HG02885 (cell line): ENCODE data around the gene OSBPL5.

Source experiments
- ATAC-seq: cut with Tn5 transposase; IDR thresholded peaks from one replicate; pipeline ENCODE4 v1.9.1; 2021; ENCODE audit warnings: mild to moderate bottlenecking; ENCODE audit not compliant: unreplicated experiment, poor library complexity

Gene OSBPL5

GRCh38 chr11:3199537-3200295 lies 34.6 kb upstream of the OSBPL5 start:
- ATAC-seq, result no peak

GRCh38 chr11:3198815-3199214 lies 33.7 kb upstream of the OSBPL5 start:
- ATAC-seq, result no peak

GRCh38 chr11:3197878-3198528 lies 32.9 kb upstream of the OSBPL5 start:
- ATAC-seq, result no peak

GRCh38 chr11:3197044-3197695 lies 32.1 kb upstream of the OSBPL5 start:
- no peak for ATAC-seq

GRCh38 chr11:3196161-3197043 lies 31.3 kb upstream of the OSBPL5 start:
- no peak for ATAC-seq

GRCh38 chr11:3195251-3196160 lies 30.4 kb upstream of the OSBPL5 start:
- ATAC-seq, result no peak

GRCh38 chr11:3194016-3194816 lies 29.1 kb upstream of the OSBPL5 start:
- no peak for ATAC-seq

GRCh38 chr11:3193373-3194015 lies 28.4 kb upstream of the OSBPL5 start:
- ATAC-seq, result no peak

GRCh38 chr11:3192511-3193372 lies 27.6 kb upstream of the OSBPL5 start:
- no peak for ATAC-seq

- ATAC-seq, result no peak
These were observed 26.6 kb upstream of the OSBPL5 start for GRCh38 chr11:3191586-3192324.

GRCh38 chr11:3190600-3190999 lies 25.5 kb upstream of the OSBPL5 start:
- no peak for ATAC-seq

GRCh38 chr11:3189886-3190583 lies 24.9 kb upstream of the OSBPL5 start:
- ATAC-seq, result no peak

GRCh38 chr11:3189196-3189843 lies 24.2 kb upstream of the OSBPL5 start:
- ATAC-seq, result no peak

- no peak for ATAC-seq
These were observed 23.5 kb upstream of the OSBPL5 start for GRCh38 chr11:3188496-3189195.
